ENCODE results near the gene SELENOM.

The SELENOM gene

DNA sequence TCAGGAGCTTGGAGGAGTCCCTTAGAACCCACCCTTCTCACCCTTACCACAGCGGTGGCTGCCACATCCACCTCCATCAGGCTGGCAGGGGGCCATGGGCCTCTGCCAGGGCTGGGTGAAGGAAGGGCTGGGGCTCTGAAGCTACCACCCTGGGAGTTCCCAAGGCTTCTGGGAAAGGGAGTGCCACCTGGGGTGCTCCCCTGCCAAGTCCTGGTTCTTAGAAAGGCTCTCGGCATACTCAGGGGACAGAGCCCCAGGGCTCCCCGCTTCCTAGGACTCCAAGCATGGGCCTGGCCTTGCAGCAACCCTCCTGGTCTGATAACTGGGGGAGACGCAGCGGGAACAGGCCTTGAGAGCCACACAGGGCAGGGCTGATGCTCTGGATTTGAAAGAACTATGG is 33.4 kb upstream of the SELENOM start:
- no peak overlapping the region for H3K4me3 ChIP-seq (ENCODE audit: low read depth, low read length)
- TF ChIP-seq, protein P1, sequence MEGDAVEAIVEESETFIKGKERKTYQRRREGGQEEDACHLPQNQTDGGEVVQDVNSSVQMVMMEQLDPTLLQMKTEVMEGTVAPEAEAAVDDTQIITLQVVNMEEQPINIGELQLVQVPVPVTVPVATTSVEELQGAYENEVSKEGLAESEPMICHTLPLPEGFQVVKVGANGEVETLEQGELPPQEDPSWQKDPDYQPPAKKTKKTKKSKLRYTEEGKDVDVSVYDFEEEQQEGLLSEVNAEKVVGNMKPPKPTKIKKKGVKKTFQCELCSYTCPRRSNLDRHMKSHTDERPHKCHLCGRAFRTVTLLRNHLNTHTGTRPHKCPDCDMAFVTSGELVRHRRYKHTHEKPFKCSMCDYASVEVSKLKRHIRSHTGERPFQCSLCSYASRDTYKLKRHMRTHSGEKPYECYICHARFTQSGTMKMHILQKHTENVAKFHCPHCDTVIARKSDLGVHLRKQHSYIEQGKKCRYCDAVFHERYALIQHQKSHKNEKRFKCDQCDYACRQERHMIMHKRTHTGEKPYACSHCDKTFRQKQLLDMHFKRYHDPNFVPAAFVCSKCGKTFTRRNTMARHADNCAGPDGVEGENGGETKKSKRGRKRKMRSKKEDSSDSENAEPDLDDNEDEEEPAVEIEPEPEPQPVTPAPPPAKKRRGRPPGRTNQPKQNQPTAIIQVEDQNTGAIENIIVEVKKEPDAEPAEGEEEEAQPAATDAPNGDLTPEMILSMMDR (conservative IDR thresholded peaks at IDR 0.05; ENCODE audit: low read depth, low read length), result no peak

DNA sequence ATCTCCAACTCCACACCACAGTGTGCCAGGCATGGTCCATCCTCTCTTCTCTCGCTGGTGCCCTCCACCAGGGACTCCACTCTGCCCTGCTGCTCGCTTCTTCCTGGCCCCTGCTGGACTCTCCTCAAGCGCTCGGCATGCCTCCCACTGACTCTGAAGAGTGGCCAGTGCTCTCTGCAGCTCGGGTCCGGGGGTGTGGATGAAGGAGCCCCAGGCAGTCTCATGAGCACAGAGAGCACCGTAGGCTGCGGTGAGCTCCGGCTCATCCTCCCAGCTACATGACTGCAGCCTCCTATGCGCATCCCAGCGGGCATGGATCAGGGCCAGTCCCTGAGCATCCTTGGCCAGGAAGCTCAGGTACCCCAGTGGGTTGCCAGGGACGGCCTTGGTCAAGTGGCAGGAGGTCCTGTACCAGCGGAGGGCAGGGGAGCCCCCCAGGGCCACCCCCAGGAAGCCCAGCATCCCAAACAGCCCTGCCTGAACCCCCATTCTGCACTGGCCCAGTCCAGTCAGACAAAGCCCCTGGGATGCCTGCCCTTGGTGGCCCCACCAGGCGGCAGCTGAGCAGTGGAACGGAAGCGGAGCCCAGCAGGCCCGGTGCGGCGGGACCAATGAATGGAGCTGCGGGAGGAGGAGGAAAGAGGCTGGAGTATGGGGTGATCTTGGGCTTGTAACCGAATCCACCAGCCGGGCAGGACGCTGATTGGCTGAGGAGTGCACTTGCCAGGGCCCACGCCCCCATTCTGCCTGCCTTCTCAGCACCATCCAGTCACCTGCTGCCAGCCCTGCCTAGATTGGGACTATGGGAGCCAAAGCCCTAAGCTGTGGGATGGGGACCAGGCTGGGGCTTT is 32.7 kb upstream of the SELENOM start, which contains the start of gene PLA2G3:
Gene PLA2G3, minus strand, starts transcription at position 643 of the 851 bp plus-strand sequence. Its CDS starts 154 bp downstream, at position 489.
- TF ChIP-seq, protein P1 (conservative IDR thresholded peaks at IDR 0.05; ENCODE audit: low read depth, low read length), result peak; percentile 41
- DNase-seq (ENCODE audit: low read depth), result peak; percentile 84
- H3K4me3 ChIP-seq (ENCODE audit: low read depth, low read length), result no peak within 1 kb of the TSS

More for the DNA sequence above, 33.4 kb upstream of the SELENOM start:
- DNase-seq (ENCODE audit: low read depth), result no peak

DNA sequence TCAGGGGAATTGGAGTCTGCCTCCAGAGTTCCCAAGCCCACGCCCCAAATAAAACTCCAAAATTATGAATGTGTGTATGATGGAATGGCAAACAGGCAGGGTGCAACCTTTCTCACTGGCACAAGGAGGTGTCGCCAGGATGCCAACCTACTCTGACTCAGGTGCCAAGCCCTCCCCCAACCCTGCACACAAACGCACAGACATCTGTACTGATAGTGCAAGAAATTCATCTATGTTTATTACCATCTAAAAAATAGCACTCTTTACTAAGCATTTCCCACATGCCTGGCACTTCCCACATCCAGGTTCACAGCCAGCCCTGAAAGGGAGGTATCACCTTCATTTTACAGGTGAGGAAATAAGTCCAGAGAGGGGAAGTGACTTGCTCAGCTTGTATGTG is 31.7 kb upstream of the SELENOM start:
- TF ChIP-seq, protein P1 (conservative IDR thresholded peaks at IDR 0.05; ENCODE audit: low read depth, low read length), result no peak

DNA sequence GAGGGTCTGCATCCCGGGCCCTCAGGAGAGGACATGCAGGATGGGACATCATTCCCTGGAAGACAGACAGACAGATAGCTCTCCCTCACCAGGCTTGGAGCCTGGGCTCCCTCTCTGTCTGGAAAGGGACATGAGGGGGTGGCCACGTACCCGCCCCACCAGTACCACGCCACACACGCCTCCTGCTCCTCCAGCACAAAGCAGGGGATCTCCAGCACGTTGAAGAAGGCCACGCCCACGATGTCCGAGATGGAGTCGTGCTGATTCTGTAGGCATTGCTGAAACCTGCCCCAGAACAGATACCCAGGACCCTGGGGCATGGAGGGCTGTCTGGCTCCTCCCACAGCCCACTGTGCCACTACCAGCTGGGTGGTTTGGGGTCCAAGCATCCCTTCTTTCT is 30.8 kb upstream of the SELENOM start:
- no peak for DNase-seq (ENCODE audit: low read depth)
- TF ChIP-seq, protein P1 (conservative IDR thresholded peaks at IDR 0.05; ENCODE audit: low read depth, low read length), result no peak
- no peak overlapping the region for H3K4me3 ChIP-seq (ENCODE audit: low read depth, low read length)

More for the DNA sequence above, 31.7 kb upstream of the SELENOM start:
- H3K4me3 ChIP-seq (ENCODE audit: low read depth, low read length), result no peak overlapping the region
- DNase-seq (ENCODE audit: low read depth), result no peak

DNA sequence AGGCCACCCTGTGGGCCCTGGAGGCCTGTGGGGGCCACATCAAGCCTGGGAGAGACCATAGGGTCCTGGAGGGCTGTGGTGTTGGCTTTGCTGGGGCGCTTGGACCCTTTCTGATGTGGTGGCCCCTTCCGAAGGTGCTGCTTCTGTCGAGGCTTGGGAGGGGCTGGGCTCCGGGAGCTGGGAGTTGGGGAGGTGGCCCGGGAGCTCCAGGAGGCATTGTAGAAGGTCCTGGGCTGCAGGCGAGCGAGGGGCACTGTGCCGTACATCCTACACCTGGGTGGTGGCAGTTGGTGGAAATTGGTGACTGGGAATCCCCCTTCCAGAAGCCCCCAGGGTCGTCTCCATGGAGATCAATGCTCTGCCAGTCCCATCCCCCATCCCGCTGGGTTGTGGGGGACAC is 30.4 kb upstream of the SELENOM start:
- TF ChIP-seq, protein P1 (conservative IDR thresholded peaks at IDR 0.05; ENCODE audit: low read depth, low read length), result no peak

DNA sequence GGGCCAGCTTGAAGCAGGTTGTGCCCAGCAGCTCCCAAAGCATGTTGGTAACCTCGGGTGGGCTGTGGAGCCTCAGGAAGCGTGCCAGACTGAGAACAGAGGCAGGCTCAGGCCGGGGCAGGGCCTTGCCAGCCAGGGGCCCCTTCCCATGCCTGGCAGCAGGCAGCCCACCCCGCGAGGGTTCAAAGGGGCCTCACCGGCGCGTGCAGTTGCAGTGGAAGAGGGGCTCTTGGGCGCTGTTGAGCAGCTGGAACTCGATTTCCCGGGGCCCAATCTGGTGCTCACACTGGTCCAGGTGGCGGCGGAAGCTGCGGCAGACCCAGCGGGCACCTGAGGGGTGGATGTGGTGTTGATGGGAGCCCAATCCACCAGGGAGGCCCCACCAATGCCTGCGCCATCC is 29.3 kb upstream of the SELENOM start:
- no peak for DNase-seq (ENCODE audit: low read depth)
- TF ChIP-seq, protein P1 (conservative IDR thresholded peaks at IDR 0.05; ENCODE audit: low read depth, low read length), result no peak
- no peak overlapping the region for H3K4me3 ChIP-seq (ENCODE audit: low read depth, low read length)

More for the DNA sequence above, 30.4 kb upstream of the SELENOM start:
- DNase-seq (ENCODE audit: low read depth), result no peak
- no peak overlapping the region for H3K4me3 ChIP-seq (ENCODE audit: low read depth, low read length)

DNA sequence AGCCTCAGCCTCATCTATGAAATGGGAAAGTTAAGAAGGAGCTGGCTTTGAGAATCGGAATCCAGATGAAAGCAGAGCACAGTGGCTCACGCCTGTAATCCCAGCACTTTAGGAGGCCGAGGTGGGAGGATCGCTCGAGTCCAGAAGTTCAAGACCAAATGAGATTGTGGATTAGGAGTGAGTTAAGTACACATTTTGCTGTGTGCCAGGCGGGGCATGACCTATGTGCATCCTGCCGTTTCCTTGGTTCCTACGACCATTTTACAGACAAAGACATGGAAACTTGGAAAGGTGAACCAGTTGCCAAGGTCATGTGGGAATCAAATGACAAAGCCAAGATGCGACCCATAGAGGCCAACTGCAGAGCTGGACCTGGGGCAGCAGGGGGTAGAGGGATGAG is 28.8 kb upstream of the SELENOM start:
- TF ChIP-seq, protein P1 (conservative IDR thresholded peaks at IDR 0.05; ENCODE audit: low read depth, low read length), result no peak
- H3K4me3 ChIP-seq (ENCODE audit: low read depth, low read length), result no peak overlapping the region
- no peak for DNase-seq (ENCODE audit: low read depth)
